GM23338 (cell line): Measurements from ENCODE around the gene TMEM92. TPM values are rescaled to one million over a fixed set of nuclear protein-coding genes. Genes with fewer than 3 reads are reported as not detected.

Experiments
- ATAC-seq: fragments of 200-7000 bp; cut with Tn5 transposase; 3 replicates; pipeline ENCODE4 v1.9.1; 2020
- DNase-seq: peaks from one replicate; pipeline ENCODE4 v3.0.0-alpha.2; 2015; ENCODE audit warnings: low spot score
- H2AFZ ChIP-seq: fragments of 200-600 bp; sonication (generic); 2 replicates; pipeline ENCODE4 v1.8.0; 2016; ENCODE audit warnings: antibody characterized with exemption, mild to moderate bottlenecking, moderate library complexity
- H3F3A ChIP-seq: fragments of 200-600 bp; sonication (generic); replicated peaks from 2 replicates; pipeline ENCODE4 v1.8.0; 2017; ENCODE audit warnings: antibody characterized with exemption, mixed run types, low read depth
- H3K27ac ChIP-seq: fragments of 200-600 bp; sonication (generic); 2 replicates; pipeline ENCODE4 v1.6.1; 2016; ENCODE audit warnings: low read depth
- H3K27me3 ChIP-seq: fragments of 200-600 bp; sonication (generic); 2 replicates; pipeline ENCODE4 v1.8.0; 2016; ENCODE audit warnings: mild to moderate bottlenecking, mixed run types, moderate library complexity; ENCODE audit not compliant: insufficient read depth
- H3K36me3 ChIP-seq: fragments of 200-600 bp; sonication (generic); 2 replicates; pipeline ENCODE4 v1.8.0; 2016; ENCODE audit warnings: mild to moderate bottlenecking; ENCODE audit not compliant: insufficient read depth
- H3K4me1 ChIP-seq: fragments of 200-600 bp; sonication (generic); 2 replicates; pipeline ENCODE4 v1.8.0; 2016; ENCODE audit warnings: mild to moderate bottlenecking, moderate library complexity; ENCODE audit not compliant: insufficient read depth
- H3K4me2 ChIP-seq: fragments of 200-600 bp; sonication (generic); 2 replicates; pipeline ENCODE4 v1.7.1; 2017; ENCODE audit warnings: mixed run types
- H3K4me3 ChIP-seq: fragments of 200-600 bp; sonication (generic); 2 replicates; pipeline ENCODE4 v1.6.1; 2016; ENCODE audit warnings: mixed run types
- H3K79me2 ChIP-seq: fragments of 200-600 bp; sonication (generic); replicated peaks from 2 replicates; pipeline ENCODE4 v1.8.0; 2017; ENCODE audit warnings: mild to moderate bottlenecking; ENCODE audit not compliant: insufficient read depth
- H3K9me2 ChIP-seq: fragments of 200-600 bp; sonication (generic); 2 replicates; pipeline ENCODE4 v1.8.0; 2017; ENCODE audit not compliant: insufficient read depth
- H4K20me1 ChIP-seq: fragments of 200-600 bp; sonication (generic); replicated peaks from 2 replicates; pipeline ENCODE4 v1.8.0; 2017; ENCODE audit warnings: mild to moderate bottlenecking; ENCODE audit not compliant: insufficient read depth
- H3K27ac Mint-ChIP-seq: 2 replicates; pipeline ENCODE4 v1.8.0; 2020; ENCODE audit warnings: inconsistent platforms, mild to moderate bottlenecking, moderate library complexity, mixed read lengths
- H3K27me3 Mint-ChIP-seq: 3 replicates; pipeline ENCODE4 v1.8.0; 2022; ENCODE audit warnings: low read depth, mild to moderate bottlenecking, moderate library complexity, mixed read lengths, inconsistent platforms; ENCODE audit not compliant: insufficient read depth, poor library complexity
- H3K36me3 Mint-ChIP-seq: 3 replicates; pipeline ENCODE4 v1.8.0; 2021; ENCODE audit warnings: low read depth, mild to moderate bottlenecking, inconsistent platforms, moderate library complexity, mixed read lengths
- H3K4me1 Mint-ChIP-seq: 3 replicates; pipeline ENCODE4 v1.8.0; 2020; ENCODE audit warnings: mild to moderate bottlenecking, inconsistent platforms, mixed read lengths
- H3K4me3 Mint-ChIP-seq: 3 replicates; pipeline ENCODE4 v1.8.0; 2021; ENCODE audit warnings: moderate library complexity, mild to moderate bottlenecking, inconsistent platforms, mixed read lengths
- H3K9me3 Mint-ChIP-seq: 3 replicates; pipeline ENCODE4 v1.8.0; 2020; ENCODE audit warnings: moderate library complexity, mild to moderate bottlenecking, inconsistent platforms, mixed read lengths
- EZH2 ChIP-seq: fragments of 200-600 bp; sonication (generic); IDR thresholded peaks from one replicate; pipeline ENCODE4 v1.8.0; 2017; ENCODE audit warnings: antibody characterized with exemption, mild to moderate bottlenecking, low read depth; ENCODE audit not compliant: unreplicated experiment
- JUNB ChIP-seq: IDR thresholded peaks from one replicate; pipeline ENCODE4 v1.6.1; 2016; ENCODE audit warnings: antibody characterized with exemption; ENCODE audit not compliant: unreplicated experiment
- ZNF114 ChIP-seq: fragments of 250-450 bp; sonication (Bioruptor Pico); IDR thresholded peaks from 2 replicates; pipeline ENCODE4 v1.5.0; 2020; ENCODE audit warnings: mild to moderate bottlenecking, moderate library complexity
- ZNF331 ChIP-seq: fragments of 250-450 bp; sonication (Bioruptor Pico); IDR thresholded peaks from 2 replicates; pipeline ENCODE4 v1.5.0; 2020; ENCODE audit warnings: low read depth, mild to moderate bottlenecking, moderate library complexity
- polyA plus RNA-seq: library from polyadenylated mRNA; unstranded; fragments of >200 nt; fragmentation: Nextera tagmentation; extraction: Ambion mirVana; gene quantifications from 2 replicates; pipeline ENCODE4 v1.2.1, GENCODE V29; 2016
- total RNA-seq: library from RNA; depleted of rRNA; stranded (reverse); fragments of >200 nt; shearing (Covaris generic); gene quantifications from 2 replicates; pipeline ENCODE4 v1.2.3, GENCODE V29; 2014
- TF ChIP-seq, protein P1 (sequence below): fragments of 250-450 bp; sonication (Bioruptor Pico); IDR thresholded peaks from 2 replicates; pipeline ENCODE4 v1.5.0; 2020; ENCODE audit warnings: mild to moderate bottlenecking, moderate library complexity
- TF ChIP-seq, protein P2 (sequence below), 2 experiments: fragments of 200-600 bp in 1 of 2; sonication (generic) in 1 of 2; conservative IDR thresholded peaks; 2 replicates each; pipeline versions ENCODE4 v1.5.1 to v1.6.1; 2016 to 2017; ENCODE audit warnings: antibody characterized with exemption in 2 of 2, low read depth in 2 of 2, mild to moderate bottlenecking in 2 of 2, moderate library complexity in 1 of 2
- TF ChIP-seq, protein P3 (sequence below): IDR thresholded peaks from 2 replicates; pipeline ENCODE4 v1.6.1; 2016; ENCODE audit warnings: antibody characterized with exemption
- TF ChIP-seq, protein P4 (sequence below): IDR thresholded peaks from one replicate; pipeline ENCODE4 v1.6.1; 2018; ENCODE audit warnings: antibody characterized with exemption; ENCODE audit not compliant: unreplicated experiment

TMEM92 gene
- total and polyA plus RNA-seq, 2 experiments from 2014 or later, result 9.7 to 18.4 TPM

DNA sequence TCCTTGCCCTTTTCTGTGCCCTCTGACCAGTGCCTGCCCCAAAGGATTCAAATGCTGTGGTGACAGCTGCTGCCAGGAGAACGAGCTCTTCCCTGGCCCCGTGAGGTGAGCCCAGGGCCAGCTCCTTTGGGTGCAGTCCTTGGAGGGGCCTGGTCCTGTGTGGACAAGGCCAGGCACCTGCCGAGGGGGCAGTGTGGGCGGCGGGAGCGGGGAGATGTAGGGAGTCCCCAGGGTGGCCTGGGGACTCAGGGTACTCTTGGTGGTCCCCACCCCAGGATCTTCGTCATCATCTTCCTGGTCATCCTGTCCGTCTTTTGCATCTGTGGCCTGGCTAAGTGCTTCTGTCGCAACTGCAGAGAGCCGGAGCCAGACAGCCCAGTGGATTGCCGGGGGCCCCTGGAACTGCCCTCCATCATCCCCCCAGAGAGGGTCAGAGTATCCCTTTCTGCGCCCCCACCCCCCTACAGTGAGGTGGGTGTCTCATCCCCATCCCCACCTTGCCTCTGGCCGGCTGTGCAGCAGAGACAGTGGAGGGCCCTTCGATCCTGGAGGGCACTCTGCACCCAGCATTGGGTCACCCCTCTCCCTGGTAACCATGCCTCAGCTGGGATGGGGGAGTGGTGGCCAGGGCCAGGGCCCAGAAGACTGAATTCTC, 4.4 kb downstream of the TMEM92 start (continued):
- TF ChIP-seq, protein P1, sequence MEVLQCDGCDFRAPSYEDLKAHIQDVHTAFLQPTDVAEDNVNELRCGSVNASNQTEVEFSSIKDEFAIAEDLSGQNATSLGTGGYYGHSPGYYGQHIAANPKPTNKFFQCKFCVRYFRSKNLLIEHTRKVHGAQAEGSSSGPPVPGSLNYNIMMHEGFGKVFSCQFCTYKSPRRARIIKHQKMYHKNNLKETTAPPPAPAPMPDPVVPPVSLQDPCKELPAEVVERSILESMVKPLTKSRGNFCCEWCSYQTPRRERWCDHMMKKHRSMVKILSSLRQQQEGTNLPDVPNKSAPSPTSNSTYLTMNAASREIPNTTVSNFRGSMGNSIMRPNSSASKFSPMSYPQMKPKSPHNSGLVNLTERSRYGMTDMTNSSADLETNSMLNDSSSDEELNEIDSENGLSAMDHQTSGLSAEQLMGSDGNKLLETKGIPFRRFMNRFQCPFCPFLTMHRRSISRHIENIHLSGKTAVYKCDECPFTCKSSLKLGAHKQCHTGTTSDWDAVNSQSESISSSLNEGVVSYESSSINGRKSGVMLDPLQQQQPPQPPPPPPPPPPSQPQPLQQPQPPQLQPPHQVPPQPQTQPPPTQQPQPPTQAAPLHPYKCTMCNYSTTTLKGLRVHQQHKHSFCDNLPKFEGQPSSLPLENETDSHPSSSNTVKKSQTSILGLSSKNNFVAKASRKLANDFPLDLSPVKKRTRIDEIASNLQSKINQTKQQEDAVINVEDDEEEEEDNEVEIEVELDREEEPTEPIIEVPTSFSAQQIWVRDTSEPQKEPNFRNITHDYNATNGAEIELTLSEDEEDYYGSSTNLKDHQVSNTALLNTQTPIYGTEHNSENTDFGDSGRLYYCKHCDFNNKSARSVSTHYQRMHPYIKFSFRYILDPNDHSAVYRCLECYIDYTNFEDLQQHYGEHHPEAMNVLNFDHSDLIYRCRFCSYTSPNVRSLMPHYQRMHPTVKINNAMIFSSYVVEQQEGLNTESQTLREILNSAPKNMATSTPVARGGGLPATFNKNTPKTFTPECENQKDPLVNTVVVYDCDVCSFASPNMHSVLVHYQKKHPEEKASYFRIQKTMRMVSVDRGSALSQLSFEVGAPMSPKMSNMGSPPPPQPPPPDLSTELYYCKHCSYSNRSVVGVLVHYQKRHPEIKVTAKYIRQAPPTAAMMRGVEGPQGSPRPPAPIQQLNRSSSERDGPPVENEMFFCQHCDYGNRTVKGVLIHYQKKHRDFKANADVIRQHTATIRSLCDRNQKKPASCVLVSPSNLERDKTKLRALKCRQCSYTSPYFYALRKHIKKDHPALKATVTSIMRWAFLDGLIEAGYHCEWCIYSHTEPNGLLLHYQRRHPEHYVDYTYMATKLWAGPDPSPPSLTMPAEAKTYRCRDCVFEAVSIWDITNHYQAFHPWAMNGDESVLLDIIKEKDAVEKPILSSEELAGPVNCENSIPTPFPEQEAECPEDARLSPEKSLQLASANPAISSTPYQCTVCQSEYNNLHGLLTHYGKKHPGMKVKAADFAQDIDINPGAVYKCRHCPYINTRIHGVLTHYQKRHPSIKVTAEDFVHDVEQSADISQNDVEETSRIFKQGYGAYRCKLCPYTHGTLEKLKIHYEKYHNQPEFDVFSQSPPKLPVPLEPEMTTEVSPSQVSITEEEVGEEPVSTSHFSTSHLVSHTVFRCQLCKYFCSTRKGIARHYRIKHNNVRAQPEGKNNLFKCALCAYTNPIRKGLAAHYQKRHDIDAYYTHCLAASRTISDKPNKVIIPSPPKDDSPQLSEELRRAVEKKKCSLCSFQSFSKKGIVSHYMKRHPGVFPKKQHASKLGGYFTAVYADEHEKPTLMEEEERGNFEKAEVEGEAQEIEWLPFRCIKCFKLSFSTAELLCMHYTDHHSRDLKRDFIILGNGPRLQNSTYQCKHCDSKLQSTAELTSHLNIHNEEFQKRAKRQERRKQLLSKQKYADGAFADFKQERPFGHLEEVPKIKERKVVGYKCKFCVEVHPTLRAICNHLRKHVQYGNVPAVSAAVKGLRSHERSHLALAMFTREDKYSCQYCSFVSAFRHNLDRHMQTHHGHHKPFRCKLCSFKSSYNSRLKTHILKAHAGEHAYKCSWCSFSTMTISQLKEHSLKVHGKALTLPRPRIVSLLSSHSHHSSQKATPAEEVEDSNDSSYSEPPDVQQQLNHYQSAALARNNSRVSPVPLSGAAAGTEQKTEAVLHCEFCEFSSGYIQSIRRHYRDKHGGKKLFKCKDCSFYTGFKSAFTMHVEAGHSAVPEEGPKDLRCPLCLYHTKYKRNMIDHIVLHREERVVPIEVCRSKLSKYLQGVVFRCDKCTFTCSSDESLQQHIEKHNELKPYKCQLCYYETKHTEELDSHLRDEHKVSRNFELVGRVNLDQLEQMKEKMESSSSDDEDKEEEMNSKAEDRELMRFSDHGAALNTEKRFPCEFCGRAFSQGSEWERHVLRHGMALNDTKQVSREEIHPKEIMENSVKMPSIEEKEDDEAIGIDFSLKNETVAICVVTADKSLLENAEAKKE (CRISPR knock-in tag), result no peak
- TF ChIP-seq, protein P2, sequence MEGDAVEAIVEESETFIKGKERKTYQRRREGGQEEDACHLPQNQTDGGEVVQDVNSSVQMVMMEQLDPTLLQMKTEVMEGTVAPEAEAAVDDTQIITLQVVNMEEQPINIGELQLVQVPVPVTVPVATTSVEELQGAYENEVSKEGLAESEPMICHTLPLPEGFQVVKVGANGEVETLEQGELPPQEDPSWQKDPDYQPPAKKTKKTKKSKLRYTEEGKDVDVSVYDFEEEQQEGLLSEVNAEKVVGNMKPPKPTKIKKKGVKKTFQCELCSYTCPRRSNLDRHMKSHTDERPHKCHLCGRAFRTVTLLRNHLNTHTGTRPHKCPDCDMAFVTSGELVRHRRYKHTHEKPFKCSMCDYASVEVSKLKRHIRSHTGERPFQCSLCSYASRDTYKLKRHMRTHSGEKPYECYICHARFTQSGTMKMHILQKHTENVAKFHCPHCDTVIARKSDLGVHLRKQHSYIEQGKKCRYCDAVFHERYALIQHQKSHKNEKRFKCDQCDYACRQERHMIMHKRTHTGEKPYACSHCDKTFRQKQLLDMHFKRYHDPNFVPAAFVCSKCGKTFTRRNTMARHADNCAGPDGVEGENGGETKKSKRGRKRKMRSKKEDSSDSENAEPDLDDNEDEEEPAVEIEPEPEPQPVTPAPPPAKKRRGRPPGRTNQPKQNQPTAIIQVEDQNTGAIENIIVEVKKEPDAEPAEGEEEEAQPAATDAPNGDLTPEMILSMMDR (conservative IDR thresholded peaks at IDR 0.05; ENCODE audit: low read depth in 2 of 2), result no peak
- TF ChIP-seq JUNB (no peak), ZNF114 (CRISPR knock-in tag) (no peak), EZH2 (no peak)

DNA sequence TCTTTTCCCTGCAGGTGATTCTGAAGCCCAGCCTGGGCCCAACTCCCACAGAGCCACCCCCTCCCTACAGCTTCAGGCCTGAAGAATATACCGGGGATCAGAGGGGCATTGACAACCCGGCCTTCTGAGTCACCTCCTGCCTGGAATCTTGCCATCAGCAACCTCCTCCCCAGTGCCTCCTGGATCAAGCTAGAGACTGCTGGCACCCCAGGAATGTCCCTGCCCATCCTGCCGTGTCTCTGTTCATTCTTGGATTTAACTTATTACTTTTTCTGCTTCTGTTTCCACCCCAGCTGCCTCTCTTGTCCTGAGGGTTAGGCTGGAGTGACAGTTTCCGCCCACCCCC, 4.9 kb downstream of the TMEM92 start:
- DNase-seq, result no peak
- no peak for ATAC-seq
- no peak overlapping the region for H3K27ac Mint-ChIP-seq
- 0 out of 2 replicates have a peak, but pooled peaks cover 3% of the 10 kb centered on the region for H3K79me2 ChIP-seq
- no peaks in the 10 kb centered on the region for H3F3A ChIP-seq
- peaks cover 16% of the 10 kb centered on the region for H3K27me3 Mint-ChIP-seq
- H3K4me1 ChIP-seq, result peaks cover 41% of the 10 kb centered on the region
- no peaks in the 10 kb centered on the region for H3K9me2 ChIP-seq
- H3K9me3 Mint-ChIP-seq, result peaks cover 11% of the 10 kb centered on the region
- H3K27me3 ChIP-seq, result no peaks in the 10 kb centered on the region
- H3K36me3 Mint-ChIP-seq, result peaks cover 14% of the 10 kb centered on the region
- H2AFZ ChIP-seq, result no peak overlapping the region
- H3K4me2 ChIP-seq, result no peak overlapping the region
- no peak overlapping the region for H3K27ac ChIP-seq
- H3K4me3 Mint-ChIP-seq, result no peak overlapping the region
- H3K4me3 ChIP-seq, result no peak overlapping the region
- peaks cover 42% of the 10 kb centered on the region for H3K4me1 Mint-ChIP-seq
- H4K20me1 ChIP-seq, result no peaks in the 10 kb centered on the region
- H3K36me3 ChIP-seq, result no peaks in the 10 kb centered on the region
- TF ChIP-seq EZH2, result no peak
- TF ChIP-seq, protein P3, sequence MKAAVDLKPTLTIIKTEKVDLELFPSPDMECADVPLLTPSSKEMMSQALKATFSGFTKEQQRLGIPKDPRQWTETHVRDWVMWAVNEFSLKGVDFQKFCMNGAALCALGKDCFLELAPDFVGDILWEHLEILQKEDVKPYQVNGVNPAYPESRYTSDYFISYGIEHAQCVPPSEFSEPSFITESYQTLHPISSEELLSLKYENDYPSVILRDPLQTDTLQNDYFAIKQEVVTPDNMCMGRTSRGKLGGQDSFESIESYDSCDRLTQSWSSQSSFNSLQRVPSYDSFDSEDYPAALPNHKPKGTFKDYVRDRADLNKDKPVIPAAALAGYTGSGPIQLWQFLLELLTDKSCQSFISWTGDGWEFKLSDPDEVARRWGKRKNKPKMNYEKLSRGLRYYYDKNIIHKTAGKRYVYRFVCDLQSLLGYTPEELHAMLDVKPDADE, result no peak
- TF ChIP-seq ZNF331 (CRISPR knock-in tag), result no peak
- TF ChIP-seq, protein P4, sequence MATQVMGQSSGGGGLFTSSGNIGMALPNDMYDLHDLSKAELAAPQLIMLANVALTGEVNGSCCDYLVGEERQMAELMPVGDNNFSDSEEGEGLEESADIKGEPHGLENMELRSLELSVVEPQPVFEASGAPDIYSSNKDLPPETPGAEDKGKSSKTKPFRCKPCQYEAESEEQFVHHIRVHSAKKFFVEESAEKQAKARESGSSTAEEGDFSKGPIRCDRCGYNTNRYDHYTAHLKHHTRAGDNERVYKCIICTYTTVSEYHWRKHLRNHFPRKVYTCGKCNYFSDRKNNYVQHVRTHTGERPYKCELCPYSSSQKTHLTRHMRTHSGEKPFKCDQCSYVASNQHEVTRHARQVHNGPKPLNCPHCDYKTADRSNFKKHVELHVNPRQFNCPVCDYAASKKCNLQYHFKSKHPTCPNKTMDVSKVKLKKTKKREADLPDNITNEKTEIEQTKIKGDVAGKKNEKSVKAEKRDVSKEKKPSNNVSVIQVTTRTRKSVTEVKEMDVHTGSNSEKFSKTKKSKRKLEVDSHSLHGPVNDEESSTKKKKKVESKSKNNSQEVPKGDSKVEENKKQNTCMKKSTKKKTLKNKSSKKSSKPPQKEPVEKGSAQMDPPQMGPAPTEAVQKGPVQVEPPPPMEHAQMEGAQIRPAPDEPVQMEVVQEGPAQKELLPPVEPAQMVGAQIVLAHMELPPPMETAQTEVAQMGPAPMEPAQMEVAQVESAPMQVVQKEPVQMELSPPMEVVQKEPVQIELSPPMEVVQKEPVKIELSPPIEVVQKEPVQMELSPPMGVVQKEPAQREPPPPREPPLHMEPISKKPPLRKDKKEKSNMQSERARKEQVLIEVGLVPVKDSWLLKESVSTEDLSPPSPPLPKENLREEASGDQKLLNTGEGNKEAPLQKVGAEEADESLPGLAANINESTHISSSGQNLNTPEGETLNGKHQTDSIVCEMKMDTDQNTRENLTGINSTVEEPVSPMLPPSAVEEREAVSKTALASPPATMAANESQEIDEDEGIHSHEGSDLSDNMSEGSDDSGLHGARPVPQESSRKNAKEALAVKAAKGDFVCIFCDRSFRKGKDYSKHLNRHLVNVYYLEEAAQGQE, result no peak
- TF ChIP-seq, protein P2 (conservative IDR thresholded peaks at IDR 0.05; ENCODE audit: low read depth in 2 of 2), result no peak
- TF ChIP-seq JUNB, result no peak
